ENCODE results near the gene HTRA2.

DNA sequence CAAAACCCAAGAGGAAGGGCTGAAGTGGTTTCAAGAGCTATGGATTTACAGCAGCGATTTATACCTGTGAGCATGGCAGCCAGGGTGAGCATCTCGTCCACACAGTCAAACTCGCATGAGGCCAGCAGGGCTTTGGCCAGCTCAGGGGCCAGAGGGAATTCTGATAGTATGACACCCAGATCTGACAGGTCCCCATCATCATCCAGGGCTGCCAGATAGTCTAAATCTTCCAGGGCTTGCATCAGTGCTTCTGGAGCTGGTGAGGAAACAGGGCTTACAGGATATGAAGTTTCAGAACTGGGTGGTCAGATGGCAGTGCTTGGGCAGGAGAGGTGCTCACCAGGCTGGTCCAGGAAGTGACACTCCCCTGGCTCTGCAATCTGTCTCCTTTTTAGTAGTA lies 7.2 kb upstream of the HTRA2 start:
- TF ChIP-seq CTCF (conservative IDR thresholded peaks at IDR 0.05; ENCODE audit: low read length), result no peak
- TF ChIP-seq EZH2phosphoT487 (IDR thresholded peaks at IDR 0.05; ENCODE audit: borderline replicate concordance), result no peak

Measured in Loucy (cell line).